ENCODE results near the gene RBM19.

DNA sequence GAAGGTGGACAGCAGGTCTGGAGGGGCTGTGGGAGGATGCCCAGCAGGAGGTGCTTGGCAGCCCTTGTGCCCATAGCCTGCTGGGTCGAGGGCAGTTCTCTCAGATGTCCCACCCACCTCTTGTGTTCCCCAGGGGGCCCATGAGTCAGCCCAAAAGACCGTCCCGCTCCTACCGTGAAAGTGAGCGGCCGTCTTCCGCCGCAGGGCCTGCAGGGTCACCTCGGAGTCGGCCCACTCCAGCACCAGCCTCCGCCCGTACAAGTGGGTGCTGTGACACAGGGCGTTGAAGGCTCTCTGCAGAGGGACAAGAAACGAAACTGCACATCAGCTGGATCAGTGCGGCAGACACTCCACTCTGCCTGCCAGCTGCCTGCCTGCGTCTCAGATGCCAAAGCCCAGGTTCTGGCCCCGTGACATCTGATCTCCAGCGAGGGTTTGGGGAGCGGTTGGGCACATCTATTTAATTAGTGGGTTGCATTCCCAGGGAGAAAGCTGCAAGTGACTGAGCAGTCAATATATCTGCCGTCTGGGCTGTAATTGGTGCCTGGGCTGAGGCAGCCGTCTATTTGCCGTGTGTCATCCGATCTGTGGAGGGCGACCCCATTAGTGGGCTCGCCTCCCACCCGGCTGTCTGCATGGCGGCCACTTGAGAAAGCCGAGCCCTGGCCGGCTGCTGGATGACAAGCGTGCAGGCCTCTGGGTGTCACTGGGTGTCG lies 121.5 kb downstream of the RBM19 start:
- TF ChIP-seq, protein P1, sequence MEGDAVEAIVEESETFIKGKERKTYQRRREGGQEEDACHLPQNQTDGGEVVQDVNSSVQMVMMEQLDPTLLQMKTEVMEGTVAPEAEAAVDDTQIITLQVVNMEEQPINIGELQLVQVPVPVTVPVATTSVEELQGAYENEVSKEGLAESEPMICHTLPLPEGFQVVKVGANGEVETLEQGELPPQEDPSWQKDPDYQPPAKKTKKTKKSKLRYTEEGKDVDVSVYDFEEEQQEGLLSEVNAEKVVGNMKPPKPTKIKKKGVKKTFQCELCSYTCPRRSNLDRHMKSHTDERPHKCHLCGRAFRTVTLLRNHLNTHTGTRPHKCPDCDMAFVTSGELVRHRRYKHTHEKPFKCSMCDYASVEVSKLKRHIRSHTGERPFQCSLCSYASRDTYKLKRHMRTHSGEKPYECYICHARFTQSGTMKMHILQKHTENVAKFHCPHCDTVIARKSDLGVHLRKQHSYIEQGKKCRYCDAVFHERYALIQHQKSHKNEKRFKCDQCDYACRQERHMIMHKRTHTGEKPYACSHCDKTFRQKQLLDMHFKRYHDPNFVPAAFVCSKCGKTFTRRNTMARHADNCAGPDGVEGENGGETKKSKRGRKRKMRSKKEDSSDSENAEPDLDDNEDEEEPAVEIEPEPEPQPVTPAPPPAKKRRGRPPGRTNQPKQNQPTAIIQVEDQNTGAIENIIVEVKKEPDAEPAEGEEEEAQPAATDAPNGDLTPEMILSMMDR (conservative IDR thresholded peaks at IDR 0.05; ENCODE audit: low read depth, low read length), result no peak
- TF ChIP-seq CEBPB (IDR thresholded peaks at IDR 0.05; ENCODE audit: low read depth, low read length) (no peak), SMC3 (IDR thresholded peaks at IDR 0.05; ENCODE audit: low read depth, low read length) (no peak), POLR2A (IDR thresholded peaks at IDR 0.05; ENCODE audit: low read depth, low read length) (no peak), MAFK (IDR thresholded peaks at IDR 0.05; ENCODE audit: low read depth, low read length) (no peak), RAD21 (IDR thresholded peaks at IDR 0.05; ENCODE audit: low read length) (no peak), RFX5 (IDR thresholded peaks at IDR 0.05; ENCODE audit: low read depth, low read length) (no peak)
